ENCODE results near the gene NTN1.

NTN1 gene

GRCh38 chr17:9220398-9221146, 199.3 kb downstream of the NTN1 start:
- no peak for DNase-seq

GRCh38 chr17:9221147-9221921, 200.0 kb downstream of the NTN1 start:
- no peak for DNase-seq

GRCh38 chr17:9221922-9222180, 200.5 kb downstream of the NTN1 start:
- no peak for DNase-seq

GRCh38 chr17:9223531-9223930, 202.2 kb downstream of the NTN1 start:
- DNase-seq = no peak

GRCh38 chr17:9224485-9224884, 203.2 kb downstream of the NTN1 start:
- no peak for DNase-seq

GRCh38 chr17:9225305-9226101, 204.2 kb downstream of the NTN1 start:
- DNase-seq = no peak

GRCh38 chr17:9226130-9226793, 205.0 kb downstream of the NTN1 start:
- DNase-seq = no peak

GRCh38 chr17:9226794-9227135, 205.5 kb downstream of the NTN1 start:
- DNase-seq = no peak

GRCh38 chr17:9227819-9228407, 206.6 kb downstream of the NTN1 start:
- no peak for DNase-seq

GRCh38 chr17:9228408-9229159, 207.3 kb downstream of the NTN1 start:
- DNase-seq = no peak

- no peak for DNase-seq
Measured at GRCh38 chr17:9229160-9229825, 208.0 kb downstream of the NTN1 start.

- DNase-seq = no peak
Measured at GRCh38 chr17:9229826-9230201, 208.5 kb downstream of the NTN1 start.

GRCh38 chr17:9230346-9230745, 209.0 kb downstream of the NTN1 start:
- DNase-seq = no peak

GRCh38 chr17:9230861-9231260, 209.6 kb downstream of the NTN1 start:
- no peak for DNase-seq

GRCh38 chr17:9231449-9232154, 210.3 kb downstream of the NTN1 start:
- no peak for DNase-seq

- DNase-seq = no peak
Measured at GRCh38 chr17:9232155-9232475, 210.8 kb downstream of the NTN1 start.

- no peak for DNase-seq
Measured at GRCh38 chr17:9232591-9233270, 211.4 kb downstream of the NTN1 start.

- DNase-seq = no peak
Measured at GRCh38 chr17:9233271-9233599, 211.9 kb downstream of the NTN1 start.

- DNase-seq = no peak
Measured at GRCh38 chr17:9233761-9234160, 212.5 kb downstream of the NTN1 start.

- no peak for DNase-seq
Measured at GRCh38 chr17:9234389-9234945, 213.2 kb downstream of the NTN1 start.
